IMR-90 (cell line): ENCODE measurements around the gene BATF. TPM values are rescaled to one million over a fixed set of nuclear protein-coding genes. Genes with fewer than 3 reads are reported as not detected.

ENCODE experiments used
- ATAC-seq: fragments of 200-7000 bp; cut with Tn5 transposase; 2 replicates; pipeline ENCODE4 v1.9.1; 2020; ENCODE audit warnings: low read depth, mild to moderate bottlenecking, moderate library complexity
- BruUV-seq: library from RNA; stranded (reverse); fragments of 400-500 nt; replicated peaks from 2 replicates; lab custom pipeline; 2021; lab: Mats Ljungman, UMichigan
- CTCF ChIA-PET: fragments of 300-600 bp; formaldehyde crosslinking; extraction: SDS; loops from one replicate; lab custom pipeline; 2021; ENCODE audit warnings: antibody characterized with exemption; lab: Yijun Ruan, JAX
- POLR2A ChIA-PET: fragments of 300-600 bp; sonication (Branson Sonifier 250); formaldehyde crosslinking; loops from one replicate; lab custom pipeline; 2022; ENCODE audit warnings: antibody characterized with exemption; ENCODE audit not compliant: unreplicated experiment; lab: Charles Lee
- DNase-seq: peaks from one replicate; pipeline ENCODE4 v3.0.0; 2013
- H2AFZ ChIP-seq: replicated peaks from 2 replicates; pipeline ENCODE3; 2013; ENCODE audit warnings: low read length, mild to moderate bottlenecking; ENCODE audit not compliant: poor library complexity
- H2AK5ac ChIP-seq: 2 replicates; pipeline ENCODE4 v1.6.1; 2013; ENCODE audit warnings: low read depth, low read length, inconsistent platforms
- H2AK9ac ChIP-seq: replicated peaks from 2 replicates; pipeline ENCODE3; 2013; ENCODE audit warnings: mild to moderate bottlenecking, low read depth, low read length, moderate library complexity; ENCODE audit not compliant: poor library complexity
- H2BK120ac ChIP-seq: 2 replicates; pipeline ENCODE4 v1.6.1; 2013; ENCODE audit warnings: low read depth, low read length, inconsistent platforms
- H2BK15ac ChIP-seq: 3 replicates; pipeline ENCODE4 v1.6.1; 2013; ENCODE audit warnings: low read depth, low read length, inconsistent platforms
- H2BK20ac ChIP-seq: 2 replicates; pipeline ENCODE4 v1.6.1; 2013; ENCODE audit warnings: low read depth, mild to moderate bottlenecking, inconsistent platforms, low read length, moderate library complexity
- H2BK5ac ChIP-seq: 2 replicates; pipeline ENCODE4 v1.6.1; 2013; ENCODE audit warnings: mild to moderate bottlenecking, low read depth, low read length, inconsistent platforms; ENCODE audit not compliant: poor library complexity, severe bottlenecking
- H3K14ac ChIP-seq: replicated peaks from 2 replicates; pipeline ENCODE4 v1.6.1; 2013; ENCODE audit warnings: low read depth, low read length, inconsistent platforms
- H3K18ac ChIP-seq: 2 replicates; pipeline ENCODE4 v1.6.1; 2013; ENCODE audit warnings: low read depth, low read length, control low read depth
- H3K23ac ChIP-seq: 2 replicates; pipeline ENCODE4 v1.6.1; 2013; ENCODE audit warnings: low read depth, low read length, inconsistent platforms
- H3K27ac ChIP-seq: 2 replicates; pipeline ENCODE4 v1.5.1; 2013; ENCODE audit warnings: mild to moderate bottlenecking, control low read depth, low read length; ENCODE audit not compliant: insufficient read depth
- H3K27me3 ChIP-seq: 2 replicates; pipeline ENCODE4 v1.6.1; 2013; ENCODE audit warnings: low read length; ENCODE audit not compliant: control insufficient read depth, insufficient read depth
- H3K36me3 ChIP-seq: 2 replicates; pipeline ENCODE4 v1.6.1; 2013; ENCODE audit warnings: low read length, mixed read lengths; ENCODE audit not compliant: control insufficient read depth, insufficient read depth
- H3K4ac ChIP-seq: 2 replicates; pipeline ENCODE4 v1.6.1; 2013; ENCODE audit warnings: low read depth, low read length, inconsistent platforms
- H3K4me1 ChIP-seq: 2 replicates; pipeline ENCODE4 v1.6.1; 2013; ENCODE audit warnings: low read length, mixed read lengths; ENCODE audit not compliant: control insufficient read depth, insufficient read depth
- H3K4me2 ChIP-seq: 2 replicates; pipeline ENCODE4 v1.6.1; 2013; ENCODE audit warnings: low read depth, mild to moderate bottlenecking, control low read depth, low read length, moderate library complexity
- H3K4me3 ChIP-seq: 2 replicates; pipeline ENCODE4 v1.5.1; 2013; ENCODE audit warnings: low read depth, mild to moderate bottlenecking, control low read depth, low read length, moderate library complexity; ENCODE audit not compliant: insufficient read depth
- H3K56ac ChIP-seq: 2 replicates; pipeline ENCODE4 v1.6.1; 2013; ENCODE audit warnings: low read length, inconsistent platforms; ENCODE audit not compliant: insufficient read depth; ENCODE audit errors: extremely low read depth
- H3K79me1 ChIP-seq, 2 experiments: 2 replicates each; pipeline ENCODE4 v1.6.1; 2013; ENCODE audit warnings: low read length in 2 of 2, inconsistent platforms in 1 of 2, low read depth in 1 of 2
- H3K9ac ChIP-seq: 2 replicates; pipeline ENCODE4 v1.6.1; 2013; ENCODE audit warnings: low read depth, low read length, control low read depth
- H3K9me1 ChIP-seq: 2 replicates; pipeline ENCODE4 v1.6.1; 2013; ENCODE audit warnings: low read length, inconsistent platforms; ENCODE audit not compliant: insufficient read depth
- H3K9me3 ChIP-seq: 2 replicates; pipeline ENCODE4 v1.6.1; 2013; ENCODE audit warnings: low read length; ENCODE audit not compliant: control insufficient read depth, insufficient read depth
- H4K20me1 ChIP-seq: 2 replicates; pipeline ENCODE4 v1.6.1; 2013; ENCODE audit warnings: low read length, inconsistent platforms; ENCODE audit not compliant: insufficient read depth
- H4K5ac ChIP-seq: 2 replicates; pipeline ENCODE4 v1.6.1; 2013; ENCODE audit warnings: mild to moderate bottlenecking, low read depth, low read length, control low read depth
- H4K8ac ChIP-seq, 2 experiments: 2 replicates each; pipeline ENCODE4 v1.6.1; 2013; ENCODE audit warnings: low read depth in 2 of 2, low read length in 2 of 2, control low read depth in 1 of 2, inconsistent platforms in 1 of 2
- H4K91ac ChIP-seq: 2 replicates; pipeline ENCODE4 v1.6.1; 2013; ENCODE audit warnings: low read depth, low read length, inconsistent platforms; ENCODE audit not compliant: insufficient read depth
- BHLHE40 ChIP-seq: fragments of 150-350 bp; IDR thresholded peaks from 2 replicates; pipeline ENCODE4 v1.6.1; 2016; ENCODE audit warnings: mild to moderate bottlenecking, low read depth, low read length
- CEBPB ChIP-seq: IDR thresholded peaks from 2 replicates; pipeline ENCODE4 v1.6.1; 2012; ENCODE audit warnings: low read depth, low read length, improper control_type of control experiment
- CHD1 ChIP-seq: IDR thresholded peaks from 2 replicates; pipeline ENCODE4 v1.6.1; 2012; ENCODE audit warnings: low read depth, low read length, improper control_type of control experiment
- FOS ChIP-seq: fragments of 150-350 bp; IDR thresholded peaks from 2 replicates; pipeline ENCODE4 v1.6.1; 2016; ENCODE audit warnings: low read depth, low read length
- MAFK ChIP-seq: IDR thresholded peaks from 2 replicates; pipeline ENCODE4 v1.6.1; 2012; ENCODE audit warnings: low read depth, low read length, improper control_type of control experiment
- MAZ ChIP-seq: IDR thresholded peaks from 2 replicates; pipeline ENCODE4 v1.6.1; 2012; ENCODE audit warnings: low read depth, mild to moderate bottlenecking, low read length, improper control_type of control experiment, moderate library complexity, borderline replicate concordance
- MXI1 ChIP-seq: IDR thresholded peaks from 2 replicates; pipeline ENCODE4 v1.6.1; 2012; ENCODE audit warnings: low read depth, mild to moderate bottlenecking, low read length, moderate library complexity, borderline replicate concordance
- POLR2A ChIP-seq: IDR thresholded peaks from 2 replicates; pipeline ENCODE4 v1.6.1; 2012; ENCODE audit warnings: mild to moderate bottlenecking, low read depth, low read length
- RCOR1 ChIP-seq: IDR thresholded peaks from 2 replicates; pipeline ENCODE4 v1.6.1; 2012; ENCODE audit warnings: mild to moderate bottlenecking, low read length, improper control_type of control experiment; ENCODE audit not compliant: insufficient replicate concordance
- RFX5 ChIP-seq: IDR thresholded peaks from 2 replicates; pipeline ENCODE4 v1.8.0; 2012; ENCODE audit warnings: low read depth, mild to moderate bottlenecking, low read length, moderate library complexity
- WGBS, 2 experiments: methylation state at CpG; one replicate each; pipeline versions ENCODE4 v1.1.5 to v1.1.7; 2013; ENCODE audit warnings: missing lambda C conversion rate in 2 of 2; ENCODE audit not compliant: insufficient read length in 1 of 2; ENCODE audit errors: extremely low coverage in 2 of 2; 5-methylcytosine and 5-hydroxymethylcytosine counted together
- dilution Hi-C: fragments of 300-500 bp; cut with HindIII; formaldehyde crosslinking; loops from one replicate; pipeline ENCODE4 v1.14.3; 2018; ENCODE audit warnings: low sequenced_read_pairs; ENCODE audit not compliant: unreplicated experiment
- in situ Hi-C: fragments of 300-500 bp; cut with MboI; formaldehyde crosslinking; loops from 3 replicates; pipeline ENCODE4 v1.14.3; 2019; ENCODE audit warnings: low sequenced_read_pairs, inconsistent platforms, mixed read lengths
- intact Hi-C: fragments of 100-400 bp; cut with micrococcal nuclease; formaldehyde crosslinking; loops from 2 replicates; pipeline ENCODE4 v1.10.0; 2022
- polyA plus RNA-seq, 3 experiments: library from polyadenylated mRNA; depleted of rRNA; stranded (reverse); fragments of >200 nt; gene quantifications; 2 replicates each; pipeline ENCODE4 v1.2.3, GENCODE V29; 2012; ENCODE audit warnings: low replicate concordance in 1 of 3
- total RNA-seq: library from RNA; depleted of rRNA; stranded (reverse); fragments of >200 nt; gene quantifications from 2 replicates; pipeline ENCODE4 v1.2.3, GENCODE V29; 2012
- TF ChIP-seq, protein P1 (sequence below): fragments of 150-350 bp; IDR thresholded peaks from 2 replicates; pipeline ENCODE4 v1.6.1; 2017; ENCODE audit warnings: mild to moderate bottlenecking, antibody characterized with exemption, low read length, low read depth
- TF ChIP-seq, protein P2 (sequence below): conservative IDR thresholded peaks from 2 replicates; pipeline ENCODE4 v1.5.1; 2012; ENCODE audit warnings: mild to moderate bottlenecking, low read depth, low read length, improper control_type of control experiment

Gene BATF
- total and polyA plus RNA-seq, 2 of the 4 experiments (the other 2 are of a cell fraction), result not detected

DNA sequence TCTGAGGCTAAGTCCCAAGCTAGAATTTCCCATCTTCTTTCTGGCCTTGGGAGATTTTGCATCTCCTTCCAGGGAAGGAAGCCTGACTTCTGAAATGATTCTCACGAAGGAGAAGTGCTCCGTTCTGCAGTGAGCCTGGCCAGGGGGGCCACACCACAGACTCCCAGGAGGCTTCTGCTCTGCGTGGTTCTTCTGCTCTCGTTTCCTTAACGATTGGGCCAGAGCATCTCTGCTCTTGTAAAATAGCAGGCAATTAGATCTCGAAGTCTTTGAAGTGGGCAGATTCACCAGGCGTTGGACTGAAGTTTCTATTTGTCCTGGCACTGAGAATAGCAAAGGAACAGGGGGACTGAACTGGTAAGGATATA, 6.7 kb upstream of the BATF start:
- peaks cover 4% of the 10 kb centered on the region for H3K9me3 ChIP-seq
- no peak overlapping the region for H3K56ac ChIP-seq
- H3K36me3 ChIP-seq, result no peaks in the 10 kb centered on the region
- no peak overlapping the region for H3K9ac ChIP-seq
- H3K18ac ChIP-seq, result no peak overlapping the region
- ATAC-seq (no peak), DNase-seq (no peak)
- no peak overlapping the region for H3K23ac ChIP-seq
- no peak overlapping the region for H2AK5ac ChIP-seq
- H2AFZ ChIP-seq, result peak overlapping the region; percentile 87
- no CpG with 5 or more reads among the region's 7 CpGs for WGBS, 2 experiments
- no peak overlapping the region for H2AK9ac ChIP-seq
- H3K4me2 ChIP-seq, result peak overlapping the region; percentile 92; the same call in 1 of the 2 replicates
- no peak overlapping the region for H2BK120ac ChIP-seq
- H4K91ac ChIP-seq, result no peak overlapping the region
- no peak overlapping the region for H2BK15ac ChIP-seq
- H2BK20ac ChIP-seq, result no peak overlapping the region
- dilution Hi-C loops (no loop called here), intact Hi-C loops (no loop called here), in situ Hi-C loops (no loop called here)
- peaks cover 21% of the 10 kb centered on the region for H3K27me3 ChIP-seq
- peaks cover 2% of the 10 kb centered on the region; the same call in 1 of the 2 replicates for H3K4me1 ChIP-seq
- no peak overlapping the region for H2BK5ac ChIP-seq
- no peak overlapping the region for H3K4me3 ChIP-seq
- no peaks in the 10 kb centered on the region for H3K9me1 ChIP-seq
- CTCF ChIA-PET, result interaction anchor here (1.2 kb wide), 1 partner anchor 46 kb away, joined by 4 read pairs; no protein-coding TSS in a partner anchor
- no peak overlapping the region for H3K27ac ChIP-seq
- H4K20me1 ChIP-seq, result no peaks in the 10 kb centered on the region
- no TSS peak for BruUV-seq
- TF ChIP-seq FOS (no peak), POLR2A (no peak), MAFK (no peak), CHD1 (no peak), RCOR1 (no peak), RFX5 (no peak), BHLHE40 (no peak), MXI1 (no peak), MAZ (no peak), CEBPB (no peak)
- TF ChIP-seq, protein P1, sequence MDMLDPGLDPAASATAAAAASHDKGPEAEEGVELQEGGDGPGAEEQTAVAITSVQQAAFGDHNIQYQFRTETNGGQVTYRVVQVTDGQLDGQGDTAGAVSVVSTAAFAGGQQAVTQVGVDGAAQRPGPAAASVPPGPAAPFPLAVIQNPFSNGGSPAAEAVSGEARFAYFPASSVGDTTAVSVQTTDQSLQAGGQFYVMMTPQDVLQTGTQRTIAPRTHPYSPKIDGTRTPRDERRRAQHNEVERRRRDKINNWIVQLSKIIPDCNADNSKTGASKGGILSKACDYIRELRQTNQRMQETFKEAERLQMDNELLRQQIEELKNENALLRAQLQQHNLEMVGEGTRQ, result no peak
- TF ChIP-seq, protein P2, sequence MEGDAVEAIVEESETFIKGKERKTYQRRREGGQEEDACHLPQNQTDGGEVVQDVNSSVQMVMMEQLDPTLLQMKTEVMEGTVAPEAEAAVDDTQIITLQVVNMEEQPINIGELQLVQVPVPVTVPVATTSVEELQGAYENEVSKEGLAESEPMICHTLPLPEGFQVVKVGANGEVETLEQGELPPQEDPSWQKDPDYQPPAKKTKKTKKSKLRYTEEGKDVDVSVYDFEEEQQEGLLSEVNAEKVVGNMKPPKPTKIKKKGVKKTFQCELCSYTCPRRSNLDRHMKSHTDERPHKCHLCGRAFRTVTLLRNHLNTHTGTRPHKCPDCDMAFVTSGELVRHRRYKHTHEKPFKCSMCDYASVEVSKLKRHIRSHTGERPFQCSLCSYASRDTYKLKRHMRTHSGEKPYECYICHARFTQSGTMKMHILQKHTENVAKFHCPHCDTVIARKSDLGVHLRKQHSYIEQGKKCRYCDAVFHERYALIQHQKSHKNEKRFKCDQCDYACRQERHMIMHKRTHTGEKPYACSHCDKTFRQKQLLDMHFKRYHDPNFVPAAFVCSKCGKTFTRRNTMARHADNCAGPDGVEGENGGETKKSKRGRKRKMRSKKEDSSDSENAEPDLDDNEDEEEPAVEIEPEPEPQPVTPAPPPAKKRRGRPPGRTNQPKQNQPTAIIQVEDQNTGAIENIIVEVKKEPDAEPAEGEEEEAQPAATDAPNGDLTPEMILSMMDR, result no peak
- POLR2A ChIA-PET, result no interaction called here
- H3K4ac ChIP-seq, result no peak overlapping the region
- H3K79me1 ChIP-seq, result no peaks in the 10 kb centered on the region
- H4K8ac ChIP-seq, result no peak overlapping the region
- no peak overlapping the region for H4K5ac ChIP-seq
- no peak overlapping the region for H3K14ac ChIP-seq
